ENCODE data around the gene ANKRD10. TPM values are rescaled to one million over a fixed set of nuclear protein-coding genes. Genes with fewer than 3 reads are reported as not detected.
A peak's percentile ranks its signal among the peaks of the same experiment; 100 is the strongest.

Gene ANKRD10
- total RNA-seq, 1 donor from 2014 or later: 134 TPM

DNA sequence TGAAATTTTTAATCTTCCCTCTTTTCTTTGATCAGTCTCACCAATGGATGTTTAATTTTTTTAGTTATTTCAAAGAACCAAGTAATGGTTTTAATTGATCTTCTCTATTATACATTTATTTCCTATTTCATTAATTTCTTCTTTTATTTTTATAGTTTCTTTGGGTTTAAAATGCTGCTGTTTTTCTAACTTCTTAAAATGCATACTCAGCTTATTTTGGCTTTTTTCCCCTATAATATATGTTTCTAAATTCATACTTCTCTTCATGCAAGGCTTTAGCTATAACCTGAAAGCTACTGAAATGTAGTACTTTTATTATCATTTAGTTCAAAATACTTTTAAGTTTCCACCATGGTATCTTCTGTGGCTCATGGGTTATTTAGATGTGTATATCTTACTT lies 53.9 kb downstream of the ANKRD10 start:
- no peaks in the 10 kb centered on the region for H3K9me3 ChIP-seq
- TF ChIP-seq, protein P1, sequence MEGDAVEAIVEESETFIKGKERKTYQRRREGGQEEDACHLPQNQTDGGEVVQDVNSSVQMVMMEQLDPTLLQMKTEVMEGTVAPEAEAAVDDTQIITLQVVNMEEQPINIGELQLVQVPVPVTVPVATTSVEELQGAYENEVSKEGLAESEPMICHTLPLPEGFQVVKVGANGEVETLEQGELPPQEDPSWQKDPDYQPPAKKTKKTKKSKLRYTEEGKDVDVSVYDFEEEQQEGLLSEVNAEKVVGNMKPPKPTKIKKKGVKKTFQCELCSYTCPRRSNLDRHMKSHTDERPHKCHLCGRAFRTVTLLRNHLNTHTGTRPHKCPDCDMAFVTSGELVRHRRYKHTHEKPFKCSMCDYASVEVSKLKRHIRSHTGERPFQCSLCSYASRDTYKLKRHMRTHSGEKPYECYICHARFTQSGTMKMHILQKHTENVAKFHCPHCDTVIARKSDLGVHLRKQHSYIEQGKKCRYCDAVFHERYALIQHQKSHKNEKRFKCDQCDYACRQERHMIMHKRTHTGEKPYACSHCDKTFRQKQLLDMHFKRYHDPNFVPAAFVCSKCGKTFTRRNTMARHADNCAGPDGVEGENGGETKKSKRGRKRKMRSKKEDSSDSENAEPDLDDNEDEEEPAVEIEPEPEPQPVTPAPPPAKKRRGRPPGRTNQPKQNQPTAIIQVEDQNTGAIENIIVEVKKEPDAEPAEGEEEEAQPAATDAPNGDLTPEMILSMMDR (IDR thresholded peaks at IDR 0.05): no peak
- ATAC-seq (no peak), DNase-seq (no peak)
- H3K27me3 ChIP-seq: no peaks in the 10 kb centered on the region
- intact Hi-C loops (cut with DNase I): no loop called here
- H3K27ac ChIP-seq: no peak overlapping the region
- no peaks in the 10 kb centered on the region for H3K36me3 ChIP-seq
- H3K4me1 ChIP-seq: no peaks in the 10 kb centered on the region
- no peak overlapping the region for H3K4me3 ChIP-seq

DNA sequence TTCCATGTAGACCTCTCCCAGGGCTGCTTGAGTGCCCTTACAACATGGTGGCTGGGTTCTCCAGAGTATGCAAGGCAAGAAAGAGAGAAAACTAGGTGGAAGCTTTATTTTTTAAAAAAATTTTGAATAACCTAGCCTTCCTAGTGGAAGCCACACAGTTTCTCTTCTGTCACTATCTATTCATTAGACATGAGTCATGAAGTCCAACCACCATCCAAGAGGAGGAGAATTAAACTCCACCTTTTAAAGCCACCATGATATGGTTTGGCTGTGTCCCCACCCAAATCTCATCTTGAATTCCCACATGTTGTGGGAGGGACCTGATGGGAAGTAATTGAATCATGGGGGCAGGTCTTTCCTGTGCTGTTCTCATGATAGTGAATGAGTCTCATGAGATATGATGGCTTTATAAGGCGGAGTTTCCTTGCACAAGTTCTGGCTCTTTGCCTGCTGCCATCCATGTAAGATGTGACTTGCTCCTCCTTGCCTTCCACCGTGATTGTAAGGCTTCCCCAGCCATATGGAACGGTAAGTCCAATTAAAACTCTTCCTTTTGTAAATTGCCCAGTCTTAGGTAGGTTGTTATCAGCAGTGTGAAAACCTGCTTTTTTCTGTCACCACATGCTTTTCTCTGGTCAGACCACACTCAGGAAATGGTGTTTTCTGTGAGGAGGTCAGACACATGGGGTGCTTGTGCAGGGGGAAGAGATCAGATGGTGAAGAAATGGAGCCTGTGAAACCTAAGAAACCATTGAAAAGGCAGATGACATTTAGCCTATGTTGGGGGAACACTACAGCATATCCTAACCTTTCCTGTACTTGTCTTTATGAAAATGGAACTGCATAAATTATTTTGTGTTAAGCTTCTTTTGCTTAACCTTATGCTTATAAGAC lies 57.7 kb downstream of the ANKRD10 start:
- H3K4me1 ChIP-seq: no peaks in the 10 kb centered on the region
- H3K27me3 ChIP-seq: no peaks in the 10 kb centered on the region
- ATAC-seq (peak; percentile 19), DNase-seq (no peak)
- H3K27ac ChIP-seq: no peak overlapping the region
- no peaks in the 10 kb centered on the region for H3K36me3 ChIP-seq
- no peak overlapping the region for H3K4me3 ChIP-seq
- TF ChIP-seq, protein P1 (IDR thresholded peaks at IDR 0.05): no peak
- no peaks in the 10 kb centered on the region for H3K9me3 ChIP-seq
- intact Hi-C loops (cut with DNase I): no loop called here

DNA sequence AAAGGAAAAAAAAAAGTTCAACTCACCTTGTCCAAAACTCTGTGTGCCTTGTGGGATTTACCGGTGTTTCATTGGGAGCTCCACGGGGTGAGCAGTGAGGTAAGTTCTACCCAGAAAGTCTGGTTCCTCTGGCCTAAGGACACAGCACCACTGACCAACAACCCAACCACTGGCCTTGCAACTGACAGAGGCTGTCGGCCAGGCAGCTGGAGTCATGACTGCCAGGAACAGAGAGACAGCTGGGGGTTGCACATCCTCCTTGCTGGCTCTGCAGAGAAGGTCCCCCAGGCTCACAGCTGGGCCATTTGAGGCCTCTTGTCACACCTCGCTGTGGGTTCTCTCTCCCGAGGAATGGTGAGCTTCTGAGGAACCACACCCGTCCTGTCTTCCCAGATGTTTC lies 59.5 kb downstream of the ANKRD10 start:
- Histone ChIP-seq H3K27me3 (no peaks in the 10 kb centered on the region), H3K9me3 (no peaks in the 10 kb centered on the region), H3K27ac (no peak overlapping the region), H3K36me3 (no peaks in the 10 kb centered on the region), H3K4me1 (no peaks in the 10 kb centered on the region), H3K4me3 (no peak overlapping the region)
- TF ChIP-seq, protein P1 (IDR thresholded peaks at IDR 0.05): no peak
- no peak for ATAC-seq
- no peak for DNase-seq
- intact Hi-C loops (cut with DNase I): no loop called here

DNA sequence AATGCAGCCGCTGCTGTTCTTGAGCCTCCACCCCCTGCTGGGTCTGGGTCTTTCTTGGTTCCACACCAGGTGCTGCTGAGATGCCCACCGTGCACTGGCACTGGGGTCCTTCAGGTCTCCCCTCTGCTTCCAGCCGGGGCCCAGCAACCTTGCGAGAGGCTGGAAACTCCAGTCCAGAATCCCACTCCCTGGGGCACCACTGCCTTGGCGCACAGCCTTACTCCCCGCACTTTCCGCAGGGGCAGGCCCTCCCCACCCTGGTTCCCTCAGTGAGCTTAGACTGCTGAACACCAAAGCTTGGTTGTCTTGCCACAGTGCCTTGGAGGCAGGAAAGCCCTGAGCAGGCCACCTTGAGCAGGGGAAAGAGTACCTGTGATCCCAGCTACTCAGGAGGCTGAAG lies 60.0 kb downstream of the ANKRD10 start:
- H3K9me3 ChIP-seq: no peaks in the 10 kb centered on the region
- ATAC-seq (no peak), DNase-seq (no peak)
- intact Hi-C loops (cut with DNase I): no loop called here
- H3K36me3 ChIP-seq: no peaks in the 10 kb centered on the region
- no peak overlapping the region for H3K27ac ChIP-seq
- TF ChIP-seq, protein P1 (IDR thresholded peaks at IDR 0.05): no peak
- no peaks in the 10 kb centered on the region for H3K27me3 ChIP-seq
- no peak overlapping the region for H3K4me3 ChIP-seq
- H3K4me1 ChIP-seq: no peaks in the 10 kb centered on the region

DNA sequence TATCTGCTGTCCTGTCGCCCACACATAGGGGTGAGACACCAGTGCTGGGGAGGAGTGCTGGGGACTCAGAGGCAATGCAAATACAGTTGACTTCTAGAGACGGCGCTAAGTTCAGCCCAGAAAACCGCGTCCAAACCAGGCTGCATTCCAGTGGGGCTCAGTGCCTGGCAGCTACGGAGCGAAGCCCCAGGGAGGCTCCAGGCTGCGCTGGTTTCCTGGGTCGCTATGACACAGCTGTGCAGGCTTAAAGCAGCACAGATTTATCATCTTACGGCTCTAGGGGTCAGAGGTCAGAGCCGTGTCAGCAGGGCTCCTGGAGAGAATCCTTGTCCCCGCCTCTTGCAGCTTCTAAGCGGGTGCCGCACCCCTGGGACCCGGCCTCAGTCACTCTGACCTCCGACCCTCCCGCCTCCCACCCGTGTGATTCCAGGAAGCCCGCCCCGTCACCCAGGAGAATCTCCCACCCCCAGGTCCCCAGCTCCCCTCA lies 61.6 kb downstream of the ANKRD10 start:
- no peaks in the 10 kb centered on the region for H3K9me3 ChIP-seq
- TF ChIP-seq, protein P1 (IDR thresholded peaks at IDR 0.05): no peak
- no peak overlapping the region for H3K27ac ChIP-seq
- no peaks in the 10 kb centered on the region for H3K4me1 ChIP-seq
- DNase-seq (no peak), ATAC-seq (peak; percentile 48)
- no peaks in the 10 kb centered on the region for H3K27me3 ChIP-seq
- H3K36me3 ChIP-seq: no peaks in the 10 kb centered on the region
- H3K4me3 ChIP-seq: no peak overlapping the region
- intact Hi-C loops (cut with DNase I): no loop called here

Measured in upper lobe of right lung (tissue), 1 donor.